SK-N-SH (cell line): ENCODE measurements around the gene TMEM240. TPM values are rescaled to one million over a fixed set of nuclear protein-coding genes. Genes with fewer than 3 reads are reported as not detected.

Source experiments
- CTCF ChIA-PET: fragments of 300-600, 350-600 bp; formaldehyde crosslinking; extraction: SDS; loops from one replicate; lab custom pipeline; 2021; lab: Yijun Ruan, JAX
- POLR2A ChIA-PET: fragments of 350-600 bp; sonication (Branson Sonifier 250); formaldehyde crosslinking; extraction: SDS; loops from one replicate; lab custom pipeline; 2020; ENCODE audit warnings: antibody characterized with exemption, inconsistent platforms; lab: Yijun Ruan, JAX
- DNase-seq: peaks from one replicate; pipeline ENCODE4 v3.0.0; 2012
- H2AFZ ChIP-seq: fragments of 200-600 bp; sonication (generic); 2 replicates; pipeline ENCODE4 v1.8.1; 2016; ENCODE audit warnings: antibody characterized with exemption, mild to moderate bottlenecking, low read depth
- H3F3A ChIP-seq: fragments of 200-600 bp; sonication (generic); replicated peaks from 2 replicates; pipeline ENCODE3; 2016; ENCODE audit warnings: antibody characterized with exemption, mild to moderate bottlenecking; ENCODE audit not compliant: insufficient read depth
- H3K27ac ChIP-seq, 2 experiments: fragments of 200-500 bp in 1 of 2; fragments of 200-600 bp in 1 of 2; sonication (Bioruptor generic) in 1 of 2; sonication (generic), shearing (Covaris generic) in 1 of 2; 2 replicates each; pipeline versions ENCODE4 v1.5.1 to v1.6.1; 2014 to 2016; ENCODE audit warnings: low read depth in 2 of 2, inconsistent platforms in 1 of 2, low read length in 1 of 2, mild to moderate bottlenecking in 1 of 2, mixed read lengths in 1 of 2
- H3K27me3 ChIP-seq: fragments of 200-600 bp; sonication (generic), shearing (Covaris generic); 2 replicates; pipeline ENCODE4 v1.6.1; 2016; ENCODE audit warnings: mixed run types; ENCODE audit not compliant: insufficient read depth
- H3K36me3 ChIP-seq, 2 experiments: fragments of 200-500 bp in 1 of 2; fragments of 200-600 bp in 1 of 2; sonication (Bioruptor generic) in 1 of 2; sonication (generic) in 1 of 2; replicated peaks in 1 of 2; 2 replicates each; pipeline versions ENCODE3 to v1.5.1; 2014 to 2016; ENCODE audit warnings: low read length in 1 of 2, mild to moderate bottlenecking in 1 of 2; ENCODE audit not compliant: insufficient read depth in 2 of 2, control insufficient read depth in 1 of 2
- H3K4me1 ChIP-seq, 2 experiments: fragments of 200-500 bp in 1 of 2; fragments of 200-600 bp in 1 of 2; sonication (Bioruptor generic) in 1 of 2; sonication (generic), shearing (Covaris generic) in 1 of 2; 2 replicates each; pipeline versions ENCODE4 v1.5.1 to v1.6.1; 2014 to 2016; ENCODE audit warnings: low read depth in 1 of 2, low read length in 1 of 2, mixed run types in 1 of 2; ENCODE audit not compliant: insufficient read depth in 2 of 2, control insufficient read depth in 1 of 2
- H3K4me2 ChIP-seq: fragments of 200-600 bp; sonication (generic), shearing (Covaris generic); 2 replicates; pipeline ENCODE4 v1.6.1; 2017; ENCODE audit warnings: mixed run types
- H3K4me3 ChIP-seq, 2 experiments: fragments of 200-500 bp in 1 of 2; fragments of 200-600 bp in 1 of 2; sonication (Bioruptor generic) in 1 of 2; sonication (generic), shearing (Covaris generic) in 1 of 2; 2 replicates each; pipeline versions ENCODE4 v1.5.1 to v1.8.1; 2014 to 2016; ENCODE audit warnings: low read depth in 2 of 2, inconsistent platforms in 1 of 2, low read length in 1 of 2, mild to moderate bottlenecking in 1 of 2, mixed read lengths in 1 of 2, moderate library complexity in 1 of 2
- H3K79me2 ChIP-seq: fragments of 200-600 bp; sonication (generic); 2 replicates; pipeline ENCODE4 v1.8.1; 2017; ENCODE audit warnings: mild to moderate bottlenecking; ENCODE audit not compliant: insufficient read depth
- H3K9ac ChIP-seq: fragments of 200-600 bp; sonication (generic); 2 replicates; pipeline ENCODE4 v1.6.1; 2017; ENCODE audit warnings: mixed run types
- H3K9me2 ChIP-seq: fragments of 200-600 bp; sonication (generic); 2 replicates; pipeline ENCODE4 v1.6.1; 2017; ENCODE audit warnings: mixed run types
- H3K9me3 ChIP-seq: fragments of 200-600 bp; sonication (generic); 2 replicates; pipeline ENCODE4 v1.6.1; 2017; ENCODE audit warnings: mixed run types, mild to moderate bottlenecking, moderate library complexity
- H4K20me1 ChIP-seq: fragments of 200-600 bp; sonication (generic); 2 replicates; pipeline ENCODE4 v1.6.1; 2017; ENCODE audit warnings: mild to moderate bottlenecking, mixed run types; ENCODE audit not compliant: insufficient read depth
- CHD2 ChIP-seq: fragments of 150-350 bp; IDR thresholded peaks from 2 replicates; pipeline ENCODE4 v1.6.1; 2018; ENCODE audit warnings: low read length; ENCODE audit not compliant: partially characterized antibody
- EZH2phosphoT487 ChIP-seq: fragments of 200-600 bp; sonication (generic); IDR thresholded peaks from 2 replicates; pipeline ENCODE4 v1.6.1; 2017; ENCODE audit warnings: low read depth, mixed run types, mild to moderate bottlenecking, antibody characterized with exemption, moderate library complexity, borderline replicate concordance
- FOSL2 ChIP-seq: IDR thresholded peaks from 2 replicates; pipeline ENCODE4 v1.4.0; 2012; ENCODE audit warnings: low read depth, mild to moderate bottlenecking, moderate library complexity, borderline replicate concordance
- FOXJ3 ChIP-seq: sonication (generic); formaldehyde crosslinking; IDR thresholded peaks from 2 replicates; pipeline ENCODE4 v1.5.1; 2020; ENCODE audit warnings: mild to moderate bottlenecking, missing genetic modification reagents
- GABPA ChIP-seq: IDR thresholded peaks from 2 replicates; pipeline ENCODE4 v1.4.0; 2012; ENCODE audit warnings: low read depth, mild to moderate bottlenecking
- MXI1 ChIP-seq: IDR thresholded peaks from 2 replicates; pipeline ENCODE4 v1.6.1; 2012; ENCODE audit warnings: mild to moderate bottlenecking, low read depth, low read length, improper control_type of control experiment
- NFIC ChIP-seq: IDR thresholded peaks from 2 replicates; pipeline ENCODE4 v1.4.0; 2012; ENCODE audit warnings: borderline replicate concordance
- SIN3A ChIP-seq: IDR thresholded peaks from 2 replicates; pipeline ENCODE4 v1.6.1; 2012; ENCODE audit warnings: low read depth, mild to moderate bottlenecking, low read length, moderate library complexity, borderline replicate concordance
- TEAD4 ChIP-seq: IDR thresholded peaks from 2 replicates; pipeline ENCODE4 v1.4.0; 2012; ENCODE audit warnings: mild to moderate bottlenecking, borderline replicate concordance; ENCODE audit not compliant: insufficient read depth
- YY1 ChIP-seq: IDR thresholded peaks from 2 replicates; pipeline ENCODE4 v1.4.0; 2012; ENCODE audit warnings: low read depth, mild to moderate bottlenecking
- WGBS: methylation state at CpG from one replicate; pipeline ENCODE4 v1.1.6; 2017; ENCODE audit warnings: low lambda C conversion rate; 5-methylcytosine and 5-hydroxymethylcytosine counted together
- polyA plus RNA-seq, 3 experiments: library from polyadenylated mRNA; depleted of rRNA; stranded (reverse); fragments of >200 nt; gene quantifications; 2 replicates each; pipeline ENCODE4 v1.2.3, GENCODE V29; 2012
- TF ChIP-seq, protein P1 (sequence below): IDR thresholded peaks from 2 replicates; pipeline ENCODE4 v1.4.0; 2012; ENCODE audit warnings: low read depth
- TF ChIP-seq, protein P2 (sequence below): IDR thresholded peaks from 2 replicates; pipeline ENCODE4 v1.6.1; 2012; ENCODE audit warnings: mild to moderate bottlenecking, low read depth, low read length, moderate library complexity

The TMEM240 gene
- polyA plus RNA-seq, 1 of the 3 experiments (the other 2 are of a cell fraction) = 6.5 TPM

DNA sequence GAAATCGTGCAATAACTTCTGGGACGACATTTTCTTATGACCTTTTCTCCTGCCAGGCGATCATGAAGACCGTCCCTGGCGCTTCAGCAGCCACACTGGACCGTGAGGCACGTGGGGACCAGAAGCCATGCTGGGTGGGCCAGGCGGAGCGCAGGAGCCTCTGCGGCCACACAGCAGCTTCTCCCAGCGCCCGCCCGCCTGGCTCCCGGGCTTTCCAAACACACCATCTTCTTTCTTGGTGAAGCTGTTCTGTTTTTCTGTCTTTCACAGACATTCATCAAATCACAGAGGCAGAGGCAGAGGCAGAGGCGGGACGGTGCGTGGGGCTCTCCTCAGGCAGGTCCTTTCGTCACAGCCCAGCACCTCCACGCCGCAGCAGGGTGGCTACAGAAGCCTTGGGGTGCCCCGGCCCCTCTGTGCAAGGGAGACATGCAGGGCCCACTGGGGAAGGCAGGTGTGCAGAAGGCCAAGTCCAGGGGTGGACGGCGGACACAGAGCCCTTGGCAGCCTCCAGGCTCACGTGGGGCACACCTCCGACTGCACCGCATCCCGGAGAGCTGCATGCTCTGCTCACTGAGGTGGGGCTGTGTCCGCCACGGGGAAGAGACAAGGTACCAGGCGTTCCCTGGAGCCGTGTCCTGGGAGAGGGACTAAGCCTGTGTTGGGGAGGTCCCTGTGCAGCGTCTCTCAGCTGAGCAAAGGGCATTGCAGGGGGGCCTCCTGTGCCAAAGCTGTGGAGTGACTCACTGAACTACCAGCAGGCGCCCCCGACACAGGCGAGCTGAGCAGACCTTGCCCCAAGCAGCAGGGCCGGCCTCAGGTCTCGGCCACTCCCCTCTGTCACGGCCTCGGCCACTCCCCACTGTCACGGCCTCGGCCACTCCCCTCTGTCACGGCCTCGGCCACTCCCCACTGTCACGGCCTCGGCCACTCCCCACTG, 2.6 kb upstream of the TMEM240 start:
- no peak for DNase-seq
- TF ChIP-seq SIN3A = no peak
- TF ChIP-seq CHD2 = no peak
- no peak for TF ChIP-seq YY1
- no peak for TF ChIP-seq EZH2phosphoT487
- TF ChIP-seq FOSL2 = no peak
- TF ChIP-seq MXI1 = no peak
- no peak for TF ChIP-seq TEAD4
- TF ChIP-seq, protein P1, sequence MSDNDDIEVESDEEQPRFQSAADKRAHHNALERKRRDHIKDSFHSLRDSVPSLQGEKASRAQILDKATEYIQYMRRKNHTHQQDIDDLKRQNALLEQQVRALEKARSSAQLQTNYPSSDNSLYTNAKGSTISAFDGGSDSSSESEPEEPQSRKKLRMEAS = no peak
- TF ChIP-seq FOXJ3 (CRISPR knock-in tag) = no peak
- TF ChIP-seq NFIC = no peak
- no peak for TF ChIP-seq GABPA
- TF ChIP-seq, protein P2, sequence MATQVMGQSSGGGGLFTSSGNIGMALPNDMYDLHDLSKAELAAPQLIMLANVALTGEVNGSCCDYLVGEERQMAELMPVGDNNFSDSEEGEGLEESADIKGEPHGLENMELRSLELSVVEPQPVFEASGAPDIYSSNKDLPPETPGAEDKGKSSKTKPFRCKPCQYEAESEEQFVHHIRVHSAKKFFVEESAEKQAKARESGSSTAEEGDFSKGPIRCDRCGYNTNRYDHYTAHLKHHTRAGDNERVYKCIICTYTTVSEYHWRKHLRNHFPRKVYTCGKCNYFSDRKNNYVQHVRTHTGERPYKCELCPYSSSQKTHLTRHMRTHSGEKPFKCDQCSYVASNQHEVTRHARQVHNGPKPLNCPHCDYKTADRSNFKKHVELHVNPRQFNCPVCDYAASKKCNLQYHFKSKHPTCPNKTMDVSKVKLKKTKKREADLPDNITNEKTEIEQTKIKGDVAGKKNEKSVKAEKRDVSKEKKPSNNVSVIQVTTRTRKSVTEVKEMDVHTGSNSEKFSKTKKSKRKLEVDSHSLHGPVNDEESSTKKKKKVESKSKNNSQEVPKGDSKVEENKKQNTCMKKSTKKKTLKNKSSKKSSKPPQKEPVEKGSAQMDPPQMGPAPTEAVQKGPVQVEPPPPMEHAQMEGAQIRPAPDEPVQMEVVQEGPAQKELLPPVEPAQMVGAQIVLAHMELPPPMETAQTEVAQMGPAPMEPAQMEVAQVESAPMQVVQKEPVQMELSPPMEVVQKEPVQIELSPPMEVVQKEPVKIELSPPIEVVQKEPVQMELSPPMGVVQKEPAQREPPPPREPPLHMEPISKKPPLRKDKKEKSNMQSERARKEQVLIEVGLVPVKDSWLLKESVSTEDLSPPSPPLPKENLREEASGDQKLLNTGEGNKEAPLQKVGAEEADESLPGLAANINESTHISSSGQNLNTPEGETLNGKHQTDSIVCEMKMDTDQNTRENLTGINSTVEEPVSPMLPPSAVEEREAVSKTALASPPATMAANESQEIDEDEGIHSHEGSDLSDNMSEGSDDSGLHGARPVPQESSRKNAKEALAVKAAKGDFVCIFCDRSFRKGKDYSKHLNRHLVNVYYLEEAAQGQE = no peak
- Histone ChIP-seq H3K4me3 (no peak overlapping the region), H3F3A (peaks cover 5% of the 10 kb centered on the region), H3K4me1 (peaks cover 0 to 25% of the 10 kb centered on the region in 2 experiments; a peak in 1 of 4 replicates), H3K36me3 (peaks cover 0 to 41% of the 10 kb centered on the region in 2 experiments), H3K4me2 (no peak overlapping the region), H3K9me3 (no peaks in the 10 kb centered on the region), H4K20me1 (no peaks in the 10 kb centered on the region), H2AFZ (no peak overlapping the region), H3K9ac (no peak overlapping the region), H3K27me3 (no peaks in the 10 kb centered on the region), H3K27ac (no peak overlapping the region; a peak in 1 of 4 replicates), H3K79me2 (0 out of 2 replicates have a peak, but pooled peaks cover 15% of the 10 kb centered on the region), H3K9me2 (no peaks in the 10 kb centered on the region)
- ChIA-PET POLR2A (interaction anchor here (0.6 kb wide), 1 partner anchor 15 kb away, joined by 4 read pairs; no protein-coding TSS in a partner anchor), CTCF (no interaction called here)
- WGBS = 90% methylated on average over 28 of the region's 45 CpGs
